WI38 (cell line): ENCODE results near the gene DLL1.

ENCODE experiments used
- H3K4me3 ChIP-seq: 2 replicates; pipeline ENCODE4 v1.5.1; 2011; ENCODE audit warnings: low read depth, mild to moderate bottlenecking, control low read depth, low read length
- TF ChIP-seq, protein P1 (sequence below): IDR thresholded peaks from 2 replicates; pipeline ENCODE4 v1.5.1; 2012; ENCODE audit warnings: low read depth, mild to moderate bottlenecking, control low read depth, low read length

DLL1 gene

DNA sequence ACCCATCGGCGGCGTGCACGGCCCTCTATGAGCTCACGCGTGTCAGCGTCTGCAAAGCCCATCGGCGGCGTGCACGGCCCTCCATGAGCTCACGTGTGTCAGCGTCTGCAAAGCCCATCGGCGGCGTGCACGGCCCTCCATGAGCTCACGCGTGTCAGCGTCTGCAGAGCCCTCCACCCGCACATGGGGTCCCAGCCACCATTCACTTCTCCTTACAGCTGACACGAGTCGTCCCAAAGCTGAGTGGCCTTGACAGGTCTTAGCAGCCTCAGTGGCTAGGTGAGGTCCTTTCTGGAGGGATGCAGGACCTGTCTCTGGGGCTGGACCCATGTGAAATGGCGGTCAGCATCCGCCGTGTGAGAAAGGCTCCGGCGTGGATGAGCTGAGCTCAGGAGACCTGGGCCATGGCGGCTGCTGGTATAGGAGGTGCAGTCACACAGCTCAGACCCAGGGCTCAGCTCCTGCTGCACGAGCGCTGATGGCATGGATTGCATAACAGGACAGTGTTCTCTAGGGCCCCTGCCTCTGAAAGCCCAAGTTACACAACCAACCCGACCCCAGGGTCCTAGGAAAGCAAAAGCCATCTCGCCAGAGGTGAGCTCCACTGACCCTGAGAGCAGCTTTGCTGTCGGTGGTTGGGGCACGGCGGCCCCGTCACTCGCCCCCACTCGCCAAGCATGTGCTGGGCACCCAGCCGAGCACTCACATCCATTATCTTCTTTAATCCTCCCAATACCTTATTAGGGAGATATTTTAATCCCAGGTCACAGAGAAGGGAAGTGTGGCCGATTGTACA, 38.9 kb downstream of the DLL1 start:
- TF ChIP-seq, protein P1, sequence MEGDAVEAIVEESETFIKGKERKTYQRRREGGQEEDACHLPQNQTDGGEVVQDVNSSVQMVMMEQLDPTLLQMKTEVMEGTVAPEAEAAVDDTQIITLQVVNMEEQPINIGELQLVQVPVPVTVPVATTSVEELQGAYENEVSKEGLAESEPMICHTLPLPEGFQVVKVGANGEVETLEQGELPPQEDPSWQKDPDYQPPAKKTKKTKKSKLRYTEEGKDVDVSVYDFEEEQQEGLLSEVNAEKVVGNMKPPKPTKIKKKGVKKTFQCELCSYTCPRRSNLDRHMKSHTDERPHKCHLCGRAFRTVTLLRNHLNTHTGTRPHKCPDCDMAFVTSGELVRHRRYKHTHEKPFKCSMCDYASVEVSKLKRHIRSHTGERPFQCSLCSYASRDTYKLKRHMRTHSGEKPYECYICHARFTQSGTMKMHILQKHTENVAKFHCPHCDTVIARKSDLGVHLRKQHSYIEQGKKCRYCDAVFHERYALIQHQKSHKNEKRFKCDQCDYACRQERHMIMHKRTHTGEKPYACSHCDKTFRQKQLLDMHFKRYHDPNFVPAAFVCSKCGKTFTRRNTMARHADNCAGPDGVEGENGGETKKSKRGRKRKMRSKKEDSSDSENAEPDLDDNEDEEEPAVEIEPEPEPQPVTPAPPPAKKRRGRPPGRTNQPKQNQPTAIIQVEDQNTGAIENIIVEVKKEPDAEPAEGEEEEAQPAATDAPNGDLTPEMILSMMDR, result no peak
- H3K4me3 ChIP-seq, result no peak overlapping the region

DNA sequence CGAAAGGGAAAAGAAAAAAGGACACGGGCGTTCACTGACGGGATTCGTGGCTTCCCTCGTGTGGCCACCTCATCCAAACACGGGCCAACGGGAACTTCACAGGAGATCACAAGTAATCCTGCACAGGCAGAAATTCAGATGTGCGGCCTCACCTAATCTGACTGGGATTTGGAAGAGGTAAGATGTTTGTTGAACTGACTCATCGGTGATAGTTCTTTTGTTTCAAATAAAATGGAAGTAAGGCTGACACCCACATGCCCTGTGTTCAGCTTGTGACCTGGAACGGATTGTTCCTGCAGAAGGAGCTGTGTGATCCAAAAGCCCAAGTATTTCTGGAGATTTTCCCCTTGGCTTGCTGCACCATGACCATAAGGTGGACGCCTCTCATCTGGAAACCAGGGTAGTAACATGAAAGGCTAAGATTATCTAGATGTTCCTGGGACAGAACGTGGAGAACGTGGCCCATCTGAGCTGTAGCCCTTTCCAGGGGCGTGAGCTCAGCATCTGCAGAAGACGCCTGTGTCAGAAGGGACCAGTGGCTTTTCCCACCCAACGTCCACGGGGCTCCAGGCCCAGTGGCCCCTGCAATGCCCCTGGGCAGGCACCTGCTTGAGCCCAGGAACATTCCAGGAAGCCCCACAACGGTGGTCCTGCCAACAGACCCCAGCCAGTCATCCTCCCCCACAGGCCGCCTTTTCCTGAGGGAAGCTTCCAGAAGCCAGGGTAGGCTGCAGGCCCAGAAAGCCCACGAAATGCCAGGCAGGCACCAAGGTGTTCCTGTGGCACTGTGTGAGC, 39.7 kb downstream of the DLL1 start:
- TF ChIP-seq, protein P1, result no peak
- no peak overlapping the region for H3K4me3 ChIP-seq

DNA sequence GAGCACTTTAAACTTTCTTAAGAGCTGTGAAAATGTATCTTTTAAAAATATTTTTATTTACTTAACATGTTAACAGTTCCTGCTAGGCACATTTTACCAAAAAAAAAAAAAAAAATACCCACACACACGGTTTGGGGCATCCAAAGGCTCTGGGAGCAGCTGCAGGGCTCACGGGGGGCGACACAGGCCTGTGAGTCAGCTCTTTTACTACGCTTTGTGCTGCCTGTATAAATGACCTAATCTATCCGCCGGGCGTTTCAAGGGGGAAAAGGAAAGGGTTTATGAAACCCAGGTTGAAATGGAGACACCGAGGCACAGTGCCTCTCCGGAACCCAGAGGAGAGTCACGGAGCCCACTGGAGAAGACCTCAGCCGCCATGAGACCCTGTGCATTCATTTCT, 40.4 kb downstream of the DLL1 start:
- no peak overlapping the region for H3K4me3 ChIP-seq
- TF ChIP-seq, protein P1, result no peak

DNA sequence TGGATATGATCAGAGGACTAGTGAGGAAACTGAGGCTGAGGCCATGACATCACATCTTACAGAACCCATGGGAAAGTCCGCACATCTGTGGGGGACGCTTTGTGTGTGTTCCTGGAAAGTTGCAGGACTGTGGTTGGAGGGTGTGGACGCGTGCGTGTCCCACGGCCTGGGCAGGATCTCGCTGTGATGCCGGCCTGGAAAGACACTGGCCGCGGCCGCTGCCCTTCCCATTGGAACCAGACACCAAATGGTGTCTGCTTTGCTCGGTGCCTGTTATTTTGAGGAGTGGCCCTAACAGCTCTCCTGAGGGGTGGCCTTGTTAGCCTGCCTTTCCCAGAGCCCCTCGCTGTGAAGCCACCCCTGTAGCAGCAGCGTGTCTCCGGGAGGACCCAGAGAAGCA, 41.1 kb downstream of the DLL1 start:
- no peak overlapping the region for H3K4me3 ChIP-seq
- TF ChIP-seq, protein P1, result no peak

DNA sequence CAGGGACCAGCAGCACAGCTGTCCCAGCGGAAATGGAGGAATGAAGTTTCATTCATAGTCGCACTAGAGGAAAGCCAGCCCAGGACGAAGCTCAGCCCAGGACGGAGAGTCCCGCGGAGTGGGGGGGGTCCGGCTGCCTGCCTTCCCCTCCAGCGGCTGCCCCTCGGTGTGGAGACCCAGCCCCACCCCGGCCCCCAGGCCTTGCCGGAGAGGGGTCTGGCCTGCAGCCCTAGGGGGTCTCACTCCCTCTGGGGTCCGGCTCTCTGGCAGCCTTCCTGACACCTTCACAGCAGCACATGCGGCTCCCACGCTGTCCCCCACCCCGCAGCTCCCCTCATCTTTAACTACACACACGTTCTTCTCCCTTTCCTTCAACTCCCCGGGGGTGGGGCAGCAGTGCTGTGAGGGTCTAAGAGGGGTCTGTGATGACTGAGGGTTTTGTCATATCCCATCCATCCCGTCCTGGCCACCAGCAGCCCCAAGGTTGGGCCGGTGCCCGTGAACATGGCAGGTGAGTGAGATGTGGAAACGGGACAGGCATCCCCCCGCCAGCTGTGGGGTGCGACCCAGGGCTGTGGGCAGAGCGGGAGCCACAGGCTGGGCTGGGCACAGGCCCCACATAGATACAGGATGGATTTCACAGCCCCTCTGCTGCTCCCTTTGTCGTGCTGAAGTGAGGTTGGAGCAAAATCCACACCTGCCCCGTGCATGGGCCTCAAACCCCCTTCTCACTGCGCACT, 41.8 kb downstream of the DLL1 start:
- TF ChIP-seq, protein P1, result no peak

DNA sequence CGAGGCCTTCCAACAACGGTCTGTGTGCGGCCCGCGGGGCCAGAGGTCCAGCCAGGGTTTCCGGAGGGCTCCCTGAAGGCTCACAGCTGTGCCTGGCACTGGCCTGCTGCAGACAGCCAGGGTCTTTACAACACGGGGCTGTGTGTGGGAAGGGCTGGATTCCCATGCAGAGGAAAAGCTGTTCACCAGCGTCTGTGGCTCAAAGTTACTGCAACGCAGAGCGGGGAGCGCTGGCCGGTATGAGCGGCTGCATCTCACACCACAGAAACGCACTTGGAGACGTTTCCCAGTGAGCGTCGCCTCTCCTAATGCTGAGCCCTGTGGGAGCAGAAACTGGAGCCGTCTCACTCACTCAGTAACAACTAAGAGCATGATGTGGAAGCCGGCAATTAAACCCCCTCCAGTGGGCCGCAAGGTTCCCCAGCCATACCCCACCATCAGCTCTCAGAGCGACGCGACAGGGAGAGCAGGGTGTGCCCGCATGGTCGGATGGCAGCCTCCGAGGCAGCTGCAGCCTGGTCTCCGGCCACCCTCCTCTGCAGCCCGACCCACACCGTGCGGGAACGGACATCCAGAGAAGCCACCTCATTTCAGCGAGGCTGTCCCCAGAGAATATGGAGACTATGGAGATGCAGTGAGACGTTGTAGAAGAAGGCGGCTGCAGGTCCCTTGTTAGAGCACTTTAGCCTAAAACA, 42.6 kb downstream of the DLL1 start:
- H3K4me3 ChIP-seq, result no peak overlapping the region
- TF ChIP-seq, protein P1, result no peak

More for the DNA sequence above, 41.8 kb downstream of the DLL1 start:
- H3K4me3 ChIP-seq, result no peak overlapping the region
